Sigmoid colon (tissue), 7 donors: ENCODE results near the gene XYLT2. TPM values are rescaled to one million over a fixed set of nuclear protein-coding genes. Genes with fewer than 3 reads are reported as not detected.

ENCODE experiments used
- DNase-seq: peaks from one replicate; pipeline ENCODE4 v3.0.0-alpha.2; 2019
- H3K27ac ChIP-seq, 4 donors: fragments of 200-600 bp; sonication (generic); one replicate each; pipeline ENCODE4 v1.5.1; 2016 to 2019; ENCODE audit warnings: mild to moderate bottlenecking in 1 of 4
- H3K27me3 ChIP-seq, 3 donors: fragments of 200-600 bp; sonication (generic); one replicate each; pipeline ENCODE4 v1.5.1; 2019; ENCODE audit warnings: mild to moderate bottlenecking in 1 of 3
- H3K36me3 ChIP-seq, 4 donors: fragments of 200-600 bp; sonication (generic); one replicate each; pipeline ENCODE4 v1.5.1; 2016 to 2019
- H3K4me1 ChIP-seq, 4 donors: fragments of 200-600 bp; sonication (generic); one replicate each; pipeline ENCODE4 v1.5.1; 2017 to 2019
- H3K4me3 ChIP-seq, 4 donors: fragments of 200-600 bp; sonication (generic); one replicate each; pipeline ENCODE4 v1.5.1; 2017 to 2019; ENCODE audit warnings: mild to moderate bottlenecking in 2 of 4, moderate library complexity in 1 of 4
- H3K9me3 ChIP-seq, 4 donors: fragments of 200-600 bp in 3 of 4; sonication (generic) in 3 of 4; one replicate each; pipeline versions ENCODE4 v1.5.1 to v1.6.1; 2013 to 2019
- CTCF ChIP-seq, 4 experiments: fragments of 450-650 bp in 3 of 4; fragments of 200-600 bp in 1 of 4; IDR thresholded peaks; one replicate each; pipeline ENCODE4 v1.5.1; 2016 to 2019; ENCODE audit warnings: antibody characterized with exemption in 4 of 4, mild to moderate bottlenecking in 3 of 4, moderate library complexity in 2 of 4
- EP300 ChIP-seq, 4 donors: sonication (generic); formaldehyde crosslinking; IDR thresholded peaks; one replicate each; pipeline ENCODE4 v1.6.1; 2017; ENCODE audit warnings: antibody characterized with exemption in 4 of 4
- POLR2A ChIP-seq, 2 donors: fragments of 450-650 bp; IDR thresholded peaks; one replicate each; pipeline ENCODE4 v1.6.1; 2016; ENCODE audit warnings: antibody characterized with exemption in 2 of 2, mild to moderate bottlenecking in 2 of 2, moderate library complexity in 2 of 2
- POLR2AphosphoS5 ChIP-seq, 4 donors: sonication (generic); formaldehyde crosslinking; IDR thresholded peaks; one replicate each; pipeline ENCODE4 v1.6.1; 2017; ENCODE audit warnings: antibody characterized with exemption in 4 of 4
- WGBS, 2 donors: extraction: QIAGEN DNeasy Blood & Tissue Kit; methylation state at CpG; one replicate each; pipeline ENCODE4 v1.1.7; 2013; 5-methylcytosine and 5-hydroxymethylcytosine counted together
- intact Hi-C: fragments of 100-400 bp; cut with DNase I; formaldehyde crosslinking; loops from one replicate; pipeline ENCODE4 v1.15.1; 2023
- polyA plus RNA-seq, 3 donors: library from polyadenylated mRNA; stranded (reverse); fragments of 200-250 nt; gene quantifications; one replicate each; pipeline ENCODE4 v1.2.3, GENCODE V29; 2013
- total RNA-seq, 4 donors: library from RNA; depleted of rRNA; stranded (reverse); fragments of >200 nt; gene quantifications; one replicate each; pipeline ENCODE4 v1.1.0, GENCODE V29; 2016
- donor health status: healthy with polysubstance abuse.
- donor health status: Bipolar disorder and iron deficiency.
- donor health status: healthy.

The XYLT2 gene
- total and polyA plus RNA-seq, 7 donors: 1.8 to 27.4 (median 16.2) TPM

DNA sequence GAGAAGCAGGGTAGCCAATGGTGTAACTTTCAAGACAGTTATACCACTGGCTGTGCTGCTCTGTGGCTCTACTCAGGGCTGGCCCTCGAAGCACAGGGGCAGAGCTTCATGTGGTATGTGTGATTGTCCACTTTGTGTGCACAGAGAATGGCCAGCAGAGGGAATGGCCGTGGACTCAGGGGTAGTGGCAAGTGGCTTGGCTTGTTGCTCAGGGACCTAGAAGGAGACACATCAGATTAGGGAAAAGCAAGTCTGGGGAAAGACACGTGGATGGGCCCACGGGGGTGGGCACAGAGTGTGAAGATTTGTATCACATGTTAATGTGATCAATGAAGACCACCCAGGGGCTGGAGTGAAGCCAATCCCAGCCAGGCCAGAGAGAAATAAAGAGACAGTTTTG, 20.0 kb upstream of the XYLT2 start:
- Histone ChIP-seq H3K36me3 (no peaks in the 10 kb centered on the region), H3K4me1 (no peaks in the 10 kb centered on the region), H3K27ac (no peak overlapping the region), H3K27me3 (no peaks in the 10 kb centered on the region), H3K4me3 (no peak overlapping the region), H3K9me3 (no peaks in the 10 kb centered on the region)
- intact Hi-C loops: no loop called here
- 60 to 65% methylated on average over 4 of the region's 4 CpGs for WGBS, 2 donors
- no peak for DNase-seq
- TF ChIP-seq CTCF (IDR thresholded peaks at IDR 0.05) (no peak), POLR2A (IDR thresholded peaks at IDR 0.05) (no peak), POLR2AphosphoS5 (IDR thresholded peaks at IDR 0.05) (no peak), EP300 (IDR thresholded peaks at IDR 0.05) (no peak)

GRCh38 chr17:50326831-50327364, 19.0 kb upstream of the XYLT2 start:
- 73 to 75% methylated on average over 9 of the region's 9 CpGs for WGBS, 2 donors

GRCh38 chr17:50328363-50329325, 17.3 kb upstream of the XYLT2 start:
- Histone ChIP-seq H3K4me3 (no peak overlapping the region), H3K27me3 (no peaks in the 10 kb centered on the region), H3K4me1 (no peaks in the 10 kb centered on the region), H3K9me3 (no peaks in the 10 kb centered on the region), H3K27ac (no peak overlapping the region), H3K36me3 (no peaks in the 10 kb centered on the region)
- WGBS, 2 donors: 73 to 75% methylated on average over 21 of the region's 21 CpGs
- TF ChIP-seq POLR2AphosphoS5 (IDR thresholded peaks at IDR 0.05): peak in 1 of 4 donors; percentile 16
- no peak for TF ChIP-seq EP300 (IDR thresholded peaks at IDR 0.05)
- no peak for DNase-seq
- intact Hi-C loops: no loop called here

More at GRCh38 chr17:50326831-50327364, 19.0 kb upstream of the XYLT2 start:
- H3K36me3 ChIP-seq: no peaks in the 10 kb centered on the region
- no peak overlapping the region for H3K27ac ChIP-seq
- H3K4me1 ChIP-seq: no peaks in the 10 kb centered on the region
- intact Hi-C loops: no loop called here
- TF ChIP-seq POLR2A (IDR thresholded peaks at IDR 0.05) (no peak), POLR2AphosphoS5 (IDR thresholded peaks at IDR 0.05) (no peak), CTCF (IDR thresholded peaks at IDR 0.05) (no peak), EP300 (IDR thresholded peaks at IDR 0.05) (no peak)
- no peak overlapping the region for H3K4me3 ChIP-seq
- no peaks in the 10 kb centered on the region for H3K27me3 ChIP-seq
- DNase-seq: no peak
- H3K9me3 ChIP-seq: no peaks in the 10 kb centered on the region

GRCh38 chr17:50329716-50330115, 16.2 kb upstream of the XYLT2 start:
- WGBS, 2 donors: 82 to 89% methylated on average over 3 of the region's 3 CpGs
- no peak for DNase-seq
- intact Hi-C loops: no loop called here
- no peaks in the 10 kb centered on the region for H3K36me3 ChIP-seq
- H3K27me3 ChIP-seq: no peaks in the 10 kb centered on the region
- no peaks in the 10 kb centered on the region for H3K4me1 ChIP-seq
- no peak for TF ChIP-seq EP300 (IDR thresholded peaks at IDR 0.05)
- TF ChIP-seq POLR2A (IDR thresholded peaks at IDR 0.05): no peak
- TF ChIP-seq POLR2AphosphoS5 (IDR thresholded peaks at IDR 0.05): no peak
- no peak for TF ChIP-seq CTCF (IDR thresholded peaks at IDR 0.05)
- no peak overlapping the region for H3K27ac ChIP-seq
- H3K4me3 ChIP-seq: no peak overlapping the region
- no peaks in the 10 kb centered on the region for H3K9me3 ChIP-seq

- H3K9me3 ChIP-seq: no peaks in the 10 kb centered on the region
- H3K4me1 ChIP-seq: no peaks in the 10 kb centered on the region
- H3K27me3 ChIP-seq: no peaks in the 10 kb centered on the region
- H3K4me3 ChIP-seq: no peak overlapping the region
- 89 to 93% methylated on average over 11 of the region's 11 CpGs for WGBS, 2 donors
- DNase-seq: no peak
- intact Hi-C loops: no loop called here
- no peaks in the 10 kb centered on the region for H3K36me3 ChIP-seq
- TF ChIP-seq CTCF (IDR thresholded peaks at IDR 0.05) (no peak), POLR2A (IDR thresholded peaks at IDR 0.05) (no peak), POLR2AphosphoS5 (IDR thresholded peaks at IDR 0.05) (no peak), EP300 (IDR thresholded peaks at IDR 0.05) (no peak)
- no peak overlapping the region for H3K27ac ChIP-seq
Measured at GRCh38 chr17:50330151-50330775, 15.7 kb upstream of the XYLT2 start.
